Fibroblast of the aortic adventitia (primary cell): ENCODE data around the gene ZNF467. TPM values are rescaled to one million over a fixed set of nuclear protein-coding genes. Genes with fewer than 3 reads are reported as not detected.

ENCODE experiments used
- DNase-seq: peaks from one replicate; pipeline ENCODE4 v3.0.0-alpha.2; 2010; ENCODE audit warnings: low read depth
- H3K4me3 ChIP-seq: 2 replicates; pipeline ENCODE4 v1.5.1; 2011; ENCODE audit warnings: low read depth, mild to moderate bottlenecking, control low read depth, low read length, moderate library complexity
- CTCF ChIP-seq: IDR thresholded peaks from 2 replicates; pipeline ENCODE4 v1.5.1; 2011; ENCODE audit warnings: mild to moderate bottlenecking, low read length, control low read depth, inconsistent platforms; ENCODE audit not compliant: insufficient read depth
- total RNA-seq: library from RNA; depleted of rRNA; stranded (reverse); fragments of >200 nt; gene quantifications from 2 replicates; pipeline ENCODE4 v1.2.3, GENCODE V29; 2012; ENCODE audit warnings: low replicate concordance

ZNF467 gene
- total RNA-seq, 1 donor, result 0.27 TPM

- TF ChIP-seq CTCF, result no peak
- H3K4me3 ChIP-seq, result no peak overlapping the region
- peak; percentile 58 for DNase-seq
Measured at GRCh38 chr7:149719050-149719899, 54.1 kb downstream of the ZNF467 start.

DNA sequence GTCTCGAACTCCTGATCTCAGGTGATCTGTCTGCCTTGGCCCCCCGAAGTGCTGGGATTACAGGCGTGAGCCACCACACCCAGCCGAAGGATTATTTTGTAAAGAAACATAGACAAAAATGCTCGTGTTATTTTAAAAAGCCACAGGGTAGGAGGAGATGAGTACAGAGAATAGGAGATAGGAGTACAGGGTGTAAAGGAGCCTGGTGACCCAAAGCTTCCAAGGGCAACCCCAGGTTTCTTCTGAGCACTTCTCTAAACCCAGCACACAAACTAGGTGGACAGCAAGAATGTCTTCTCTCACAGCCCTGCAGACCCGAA, 54.7 kb downstream of the ZNF467 start:
- no peak for DNase-seq
- no peak for TF ChIP-seq CTCF
- H3K4me3 ChIP-seq, result no peak overlapping the region

DNA sequence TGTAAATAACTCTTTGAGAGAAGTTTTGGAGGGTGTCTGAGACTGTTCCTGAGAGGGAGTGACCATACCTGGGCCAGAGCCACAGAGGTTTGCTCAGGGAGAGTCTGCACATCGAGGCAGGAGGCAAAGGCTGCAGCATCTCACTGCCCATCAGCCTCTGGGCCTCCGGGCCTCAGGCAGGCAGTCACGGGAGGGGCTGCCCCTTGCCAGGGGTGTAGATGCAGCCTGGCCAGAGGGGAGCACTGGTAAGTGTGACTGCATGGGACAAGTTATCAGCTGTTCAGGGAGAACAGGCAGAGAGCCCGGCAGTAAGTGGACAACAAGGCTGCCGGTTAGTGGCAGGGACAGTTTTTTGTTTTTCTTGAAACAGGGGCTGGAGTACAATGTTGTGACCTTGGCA, 55.9 kb downstream of the ZNF467 start:
- no peak overlapping the region for H3K4me3 ChIP-seq
- DNase-seq, result no peak
- TF ChIP-seq CTCF, result no peak

DNA sequence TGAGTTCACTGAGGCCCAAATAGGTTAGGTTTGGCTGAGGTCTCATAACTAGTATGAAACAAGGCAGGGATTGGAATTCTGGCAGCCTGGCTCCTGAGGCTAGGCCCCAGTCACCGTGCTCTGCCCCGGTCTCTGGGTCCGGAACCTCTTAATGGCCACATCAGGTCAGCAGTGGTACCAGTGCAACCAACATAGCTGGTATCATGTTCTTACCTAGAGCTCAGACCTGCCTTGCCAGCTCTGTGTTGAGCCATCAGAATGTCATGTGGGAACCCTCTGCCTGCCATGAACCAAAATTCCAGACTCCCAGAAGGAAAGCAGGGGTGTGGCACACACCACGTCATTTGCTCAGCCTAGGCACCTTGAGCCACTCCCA, 56.5 kb downstream of the ZNF467 start:
- TF ChIP-seq CTCF, result no peak
- no peak for DNase-seq
- H3K4me3 ChIP-seq, result no peak overlapping the region

- no peak for TF ChIP-seq CTCF
- DNase-seq, result peak; percentile 39
- H3K4me3 ChIP-seq, result peak overlapping the region; percentile 77
Measured at GRCh38 chr7:149716007-149716931, 57.1 kb downstream of the ZNF467 start.

- no peak for TF ChIP-seq CTCF
- DNase-seq, result no peak
- peak overlapping the region; percentile 77 for H3K4me3 ChIP-seq
Measured at GRCh38 chr7:149715476-149715875, 57.9 kb downstream of the ZNF467 start.
